HG02852 (cell line): ENCODE results near the gene DFFB.
"Not testable (repeated sequence)": the region's sequence is repeated elsewhere in the genome, so short reads cannot be mapped to it uniquely, and the experiment has no call there.

Source experiments
- ATAC-seq: cut with Tn5 transposase; IDR thresholded peaks from one replicate; pipeline ENCODE4 v1.9.1; 2021; ENCODE audit warnings: mild to moderate bottlenecking, moderate library complexity; ENCODE audit not compliant: unreplicated experiment

The DFFB gene, protein sequence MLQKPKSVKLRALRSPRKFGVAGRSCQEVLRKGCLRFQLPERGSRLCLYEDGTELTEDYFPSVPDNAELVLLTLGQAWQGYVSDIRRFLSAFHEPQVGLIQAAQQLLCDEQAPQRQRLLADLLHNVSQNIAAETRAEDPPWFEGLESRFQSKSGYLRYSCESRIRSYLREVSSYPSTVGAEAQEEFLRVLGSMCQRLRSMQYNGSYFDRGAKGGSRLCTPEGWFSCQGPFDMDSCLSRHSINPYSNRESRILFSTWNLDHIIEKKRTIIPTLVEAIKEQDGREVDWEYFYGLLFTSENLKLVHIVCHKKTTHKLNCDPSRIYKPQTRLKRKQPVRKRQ

DNA sequence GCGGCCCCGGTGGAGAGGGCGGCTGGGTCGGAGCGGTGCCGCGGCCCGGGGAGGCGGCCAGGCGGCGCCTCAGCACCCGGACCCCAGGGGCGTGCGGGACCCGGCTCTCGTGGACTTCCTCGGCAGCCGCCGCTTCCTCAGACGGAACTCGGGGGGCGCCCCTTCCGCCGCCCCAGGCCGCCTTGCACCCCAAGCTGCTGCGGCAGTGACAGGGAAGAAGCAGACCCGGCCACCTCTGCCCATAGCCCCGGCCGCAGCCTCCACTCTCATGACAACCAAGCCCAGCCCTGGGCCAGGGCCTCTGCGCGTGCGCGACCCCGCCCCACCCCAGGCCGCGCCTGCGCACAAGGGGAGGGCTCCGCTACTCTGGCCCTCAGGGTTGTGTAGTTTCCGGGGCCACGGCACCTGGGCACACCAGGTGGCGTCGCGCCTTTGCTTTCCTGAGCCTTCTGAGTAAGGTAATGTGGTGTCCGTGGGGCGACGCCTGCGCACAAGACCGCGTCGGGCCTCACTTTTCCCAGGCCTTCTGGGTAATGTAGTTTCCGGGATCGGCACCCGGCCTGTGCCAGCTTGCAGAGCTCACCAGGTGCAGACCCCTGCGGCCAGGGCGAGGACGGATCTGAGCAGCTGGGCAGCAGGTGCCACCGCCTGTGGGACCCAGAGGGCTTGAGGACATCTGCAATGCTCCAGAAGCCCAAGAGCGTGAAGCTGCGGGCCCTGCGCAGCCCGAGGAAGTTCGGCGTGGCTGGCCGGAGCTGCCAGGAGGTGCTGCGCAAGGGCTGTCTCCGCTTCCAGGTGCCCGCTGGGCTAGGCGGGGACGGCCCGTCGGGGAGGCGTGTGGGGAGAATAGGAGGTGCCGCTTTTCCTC is at the start of gene DFFB, which contains the start of gene CEP104:
DFFB (plus strand) TSS at position 554 of the 868 bp plus-strand sequence; CDS start at position 682, 128 bp downstream.
CEP104 (minus strand) TSS at position 289 of the 868 bp plus-strand sequence. CDS start 4,804 bp downstream, outside the sequence.
- peak; percentile 95 for ATAC-seq

DNA sequence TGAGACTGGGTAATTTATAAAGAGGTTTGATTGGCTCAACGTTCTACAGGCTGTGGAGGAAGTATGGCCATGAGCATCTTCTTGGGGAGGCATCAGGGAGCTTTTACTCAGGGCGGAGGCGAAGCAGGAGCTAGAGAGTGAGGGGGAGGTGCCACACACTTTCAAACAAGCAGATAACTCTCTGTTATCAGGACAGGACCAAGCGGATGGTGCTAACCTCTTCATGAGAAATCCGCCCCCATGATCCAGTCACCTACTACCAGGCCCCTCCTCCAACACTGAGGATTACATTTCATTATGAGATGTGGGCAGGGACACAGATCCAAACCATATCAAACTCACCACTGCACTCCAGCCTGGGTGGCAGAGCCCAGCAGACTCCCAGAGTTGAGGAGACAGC is 49.5 kb upstream of the DFFB start:
- no peak for ATAC-seq

DNA sequence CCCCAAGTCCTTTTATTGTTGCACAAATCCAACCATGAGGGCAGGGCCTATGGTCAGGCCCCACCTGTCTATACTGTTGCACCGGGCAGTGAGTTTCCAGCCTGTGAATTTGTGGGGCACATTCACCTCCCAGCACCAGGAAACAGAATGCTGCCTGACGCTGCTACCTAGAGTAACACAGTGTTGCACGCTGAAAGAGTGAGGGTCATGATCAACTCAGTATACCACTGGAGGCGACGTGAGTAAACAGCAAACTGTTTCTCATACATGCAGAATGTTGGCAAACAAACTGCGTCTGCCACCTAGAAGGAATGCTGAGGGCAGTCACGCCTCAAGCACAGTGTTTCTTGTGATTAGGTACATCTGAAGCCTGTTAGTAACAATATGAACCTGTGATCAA is 47.6 kb upstream of the DFFB start:
- no peak for ATAC-seq

DNA sequence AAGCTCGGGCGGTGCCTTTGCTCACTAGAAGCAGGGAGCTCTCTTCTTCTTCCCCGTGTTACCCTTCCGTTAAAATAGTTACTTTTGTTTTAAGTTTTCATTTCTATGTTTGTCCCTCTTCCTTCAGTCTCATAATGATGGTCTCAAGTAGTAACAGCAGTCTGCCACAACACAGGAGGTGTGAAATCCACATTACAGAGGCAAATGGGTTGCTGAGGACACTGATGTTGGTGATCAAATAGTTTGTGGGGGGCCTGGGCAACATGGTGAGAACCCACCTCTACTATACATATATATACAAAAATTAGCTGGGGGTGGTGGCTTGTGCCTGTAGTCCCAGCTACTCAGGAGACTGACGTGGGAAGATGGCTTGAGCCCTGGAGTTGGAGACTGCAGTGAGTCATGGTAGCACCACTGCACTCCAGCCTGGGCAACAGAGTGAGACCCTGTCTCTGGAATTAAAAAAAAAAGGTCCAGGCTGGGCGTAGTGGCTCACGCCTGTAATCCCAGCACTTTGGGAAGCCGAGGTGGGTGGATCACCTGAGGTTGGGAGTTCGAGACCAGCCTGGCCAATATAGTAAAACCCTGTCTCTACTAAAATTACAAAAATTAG is 47.0 kb upstream of the DFFB start:
- not testable (repeated sequence) for ATAC-seq

DNA sequence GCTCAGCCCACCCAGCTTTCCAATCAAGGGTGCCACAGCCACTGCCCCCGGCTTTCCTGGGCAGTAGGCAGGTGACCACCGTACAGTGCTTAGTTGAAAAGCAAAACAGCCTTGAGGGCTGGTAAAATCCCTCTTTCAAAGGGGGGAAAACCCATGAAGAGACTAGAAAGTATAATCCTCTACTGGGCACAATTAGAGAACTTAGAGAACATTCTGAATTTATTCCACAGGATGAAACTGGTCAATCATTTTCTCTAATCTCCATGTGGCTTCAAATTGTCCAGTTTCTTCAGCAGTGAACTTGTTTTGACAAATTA is 45.7 kb upstream of the DFFB start:
- no peak for ATAC-seq

DNA sequence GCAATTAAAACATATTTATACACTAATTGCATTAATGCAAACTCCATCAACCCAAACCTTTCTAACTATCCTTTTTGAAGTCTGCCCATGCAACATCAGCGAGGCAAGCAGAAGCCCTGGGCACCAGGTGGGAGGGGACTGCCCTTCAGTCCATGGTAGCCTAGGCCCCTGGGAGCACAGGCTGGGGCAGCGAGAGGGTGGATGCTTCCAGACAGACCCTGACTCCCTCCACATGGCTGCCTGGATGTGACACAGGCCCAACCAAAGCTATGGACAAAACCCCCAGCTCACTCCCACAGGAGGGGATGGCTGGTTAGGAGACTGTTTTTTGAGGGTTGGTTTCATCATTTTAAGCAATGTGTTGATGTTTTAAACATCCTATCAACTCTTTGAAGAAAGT is 43.2 kb upstream of the DFFB start:
- no peak for ATAC-seq

DNA sequence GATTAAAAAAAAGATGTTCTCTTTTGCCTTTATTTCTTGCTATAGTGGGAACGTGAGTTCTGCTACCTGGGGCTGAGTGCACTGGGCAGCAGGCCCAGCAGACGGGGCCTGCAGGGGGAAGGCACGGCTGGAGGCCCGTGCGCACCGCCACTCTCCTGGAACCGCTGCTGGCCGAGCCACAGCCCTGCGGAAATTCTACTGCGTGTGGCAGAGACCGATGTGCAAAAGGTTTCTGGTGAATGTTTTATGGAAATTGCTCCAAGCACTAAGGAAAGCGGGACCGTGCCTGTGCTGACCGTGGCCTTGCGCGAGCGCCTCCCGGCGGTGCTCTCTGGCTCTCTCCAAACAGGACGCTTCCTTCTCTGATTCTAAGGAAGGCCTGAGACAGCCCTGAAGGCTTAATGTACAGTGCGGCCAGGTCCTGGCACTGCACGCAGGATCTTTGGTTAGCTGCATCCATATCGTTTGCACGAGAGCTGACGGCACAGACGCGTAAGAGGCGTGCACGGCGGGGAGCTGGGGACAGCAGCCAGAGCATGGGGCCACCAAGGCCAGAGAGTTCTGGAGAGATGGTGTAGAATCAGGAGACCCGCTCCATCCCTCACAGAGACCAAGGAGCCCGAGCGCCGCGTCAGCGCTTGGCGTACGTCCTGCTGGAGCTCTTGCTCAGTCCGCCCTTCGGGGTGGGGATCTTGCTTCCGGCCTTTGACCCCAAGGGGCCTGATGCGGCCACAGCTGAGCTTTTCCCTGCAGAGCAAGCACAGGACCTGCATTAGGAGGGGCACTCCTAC is 42.3 kb upstream of the DFFB start:
- ATAC-seq: no peak

DNA sequence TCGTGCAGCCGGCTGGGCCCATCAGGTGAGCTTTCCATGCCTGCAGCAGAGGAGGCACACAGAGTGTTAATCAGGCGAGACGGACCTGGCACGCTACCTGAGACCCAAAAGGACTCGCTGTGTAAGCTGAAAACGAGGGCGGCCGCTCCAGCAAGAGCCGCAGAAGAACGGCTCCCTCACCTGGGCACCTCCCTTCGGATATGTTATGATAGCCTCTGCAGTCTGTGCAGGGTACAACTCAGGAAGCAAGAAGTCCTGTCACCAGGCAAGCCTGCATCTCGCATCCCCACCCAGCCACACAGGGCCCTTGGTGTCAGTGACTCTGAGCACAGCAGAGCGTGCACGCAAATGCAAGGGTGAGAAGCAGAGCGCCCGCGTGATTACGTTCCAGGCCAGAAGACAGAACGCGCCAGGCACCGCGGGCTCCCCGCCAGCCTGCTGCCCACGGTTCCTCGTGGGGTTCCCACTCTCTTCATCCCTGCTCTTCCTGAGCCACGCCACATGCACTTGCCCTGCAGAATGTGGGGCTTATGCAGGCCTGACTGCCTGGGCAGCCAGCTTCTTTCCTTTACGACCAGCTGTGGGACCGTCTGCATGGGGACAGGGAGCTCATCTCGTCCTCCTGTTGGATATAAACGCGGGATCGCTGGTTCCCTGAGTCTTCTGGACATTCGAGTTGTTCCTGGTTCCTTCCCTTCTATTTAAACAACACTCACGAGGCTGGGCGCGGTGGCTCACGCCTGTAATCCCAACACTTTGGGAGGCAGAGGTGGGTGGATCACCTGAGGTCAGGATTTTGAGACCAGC is 40.7 kb upstream of the DFFB start:
- ATAC-seq: no peak

DNA sequence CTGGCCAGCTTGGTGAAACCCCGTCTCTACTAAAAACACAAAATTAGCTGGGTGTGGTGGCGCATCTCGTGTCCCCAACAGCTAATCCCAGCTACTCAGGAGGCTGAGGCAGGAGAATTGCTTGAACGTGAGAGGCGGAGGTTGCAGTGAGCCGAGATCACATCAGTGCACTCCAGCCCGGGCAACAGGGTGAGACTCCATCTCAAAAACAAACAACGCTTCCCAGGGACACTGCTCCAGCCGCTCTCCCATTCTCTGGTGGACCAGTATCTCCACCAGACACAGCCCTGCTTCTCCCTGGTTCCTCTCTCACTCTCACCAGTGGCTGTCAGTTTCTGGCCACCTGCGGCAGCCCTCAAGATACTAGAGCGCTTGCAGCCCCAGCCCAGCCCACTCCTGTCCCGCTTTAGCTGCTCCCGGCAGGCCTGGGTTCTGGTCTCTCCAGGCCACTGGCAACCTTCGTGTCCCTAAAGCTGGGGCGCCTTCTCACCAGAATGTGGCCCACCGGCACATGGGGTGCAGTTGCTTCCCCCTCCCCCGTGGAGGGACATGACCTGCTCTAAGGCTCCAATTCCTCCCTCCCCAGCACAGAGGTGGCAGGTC is 40.0 kb upstream of the DFFB start:
- ATAC-seq: no peak

DNA sequence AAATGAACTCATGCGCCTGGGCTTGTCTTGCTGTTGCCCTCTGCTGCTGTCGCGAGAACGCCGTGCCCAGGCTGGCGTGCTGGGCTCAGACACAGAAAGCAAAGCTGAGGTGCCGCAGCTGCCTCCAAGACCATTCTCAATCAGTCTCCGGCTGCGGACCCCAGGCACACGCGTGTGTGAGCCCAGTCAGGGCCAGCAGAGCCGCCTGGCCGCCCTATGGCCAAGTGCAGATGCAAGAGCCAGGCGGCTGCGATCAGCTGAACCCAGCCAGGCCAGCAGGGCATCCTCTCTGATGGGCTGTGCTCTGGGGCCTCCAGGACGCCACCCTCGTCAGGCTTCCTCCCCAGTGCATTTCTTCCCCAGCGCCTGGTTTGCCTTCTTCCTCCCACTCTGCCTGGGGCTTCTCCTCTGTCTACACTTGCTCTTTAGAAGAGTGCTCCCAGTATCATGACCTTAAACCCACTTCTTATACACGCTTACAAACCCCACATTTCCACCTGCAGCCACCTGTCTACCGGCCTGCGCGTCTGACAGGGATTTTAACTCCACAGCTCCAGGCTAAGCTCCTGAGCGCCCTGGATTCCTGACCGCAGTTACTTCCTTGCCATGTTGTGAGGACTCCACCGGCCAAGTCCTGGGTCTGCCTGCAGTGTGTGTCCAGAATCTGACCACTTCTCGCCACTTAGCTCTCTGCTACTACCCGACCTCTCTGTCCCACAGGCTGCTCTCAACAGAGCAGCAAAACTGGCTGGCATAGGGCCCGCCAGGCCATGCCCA is 39.3 kb upstream of the DFFB start:
- no peak for ATAC-seq

DNA sequence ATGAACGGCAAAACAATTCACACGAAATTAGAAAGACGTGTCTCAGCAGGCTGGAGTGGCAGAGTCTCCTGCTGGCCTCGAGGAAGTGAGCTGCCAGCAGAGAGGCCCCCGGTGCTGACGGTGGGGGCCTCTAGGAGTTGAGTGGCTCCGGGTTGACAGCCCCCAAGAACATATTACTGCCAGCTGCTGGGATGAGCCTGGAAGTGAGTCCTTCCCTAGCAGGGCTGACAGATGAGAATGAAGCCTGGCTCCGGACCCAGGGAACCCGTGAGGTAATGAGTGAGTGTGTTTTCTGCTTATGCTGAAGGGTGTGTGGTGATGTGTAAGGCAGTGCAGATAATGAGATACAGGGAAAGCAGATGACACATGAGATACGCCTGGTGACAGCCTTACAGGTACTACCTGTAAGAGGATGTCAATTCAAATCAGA is 37.5 kb upstream of the DFFB start:
- ATAC-seq: no peak

DNA sequence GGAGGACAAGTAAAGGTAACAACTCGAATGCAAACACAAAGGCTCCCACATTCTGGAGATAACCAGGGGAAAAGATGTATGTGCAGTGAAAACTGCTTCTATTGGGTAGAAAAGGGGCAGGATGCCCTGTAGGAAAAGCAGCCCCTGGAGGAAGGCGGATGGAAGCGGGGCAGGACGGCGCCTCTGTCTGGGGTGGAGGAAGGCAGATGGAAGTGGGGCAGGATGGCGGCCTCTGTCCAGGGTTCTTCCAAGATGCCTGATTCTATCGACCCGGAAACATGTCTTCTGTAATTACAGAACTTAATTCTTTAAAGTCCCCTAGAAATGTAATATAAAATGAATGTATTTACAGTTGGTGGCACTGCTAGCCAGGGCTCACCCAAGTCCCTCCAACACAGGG is 37.0 kb upstream of the DFFB start:
- no peak for ATAC-seq

DNA sequence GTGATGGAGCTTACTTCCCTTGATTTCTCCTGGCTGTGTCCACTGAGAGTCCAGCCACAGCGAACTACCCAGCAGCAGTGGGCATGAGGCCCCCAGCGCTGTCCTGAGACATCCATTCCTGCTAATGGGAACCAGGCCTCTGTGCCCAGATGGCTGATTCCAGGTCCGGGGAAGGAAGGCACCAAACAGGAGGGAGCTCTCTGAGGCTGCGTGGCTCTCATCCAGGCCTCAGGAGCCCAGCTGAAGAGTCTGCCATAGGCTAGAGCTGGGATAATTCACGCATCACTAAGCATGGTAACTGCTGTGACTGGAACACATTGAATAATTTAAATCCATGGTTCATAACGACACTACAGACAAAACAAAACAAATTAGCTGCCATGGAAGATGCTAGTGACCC is 36.3 kb upstream of the DFFB start:
- no peak for ATAC-seq

DNA sequence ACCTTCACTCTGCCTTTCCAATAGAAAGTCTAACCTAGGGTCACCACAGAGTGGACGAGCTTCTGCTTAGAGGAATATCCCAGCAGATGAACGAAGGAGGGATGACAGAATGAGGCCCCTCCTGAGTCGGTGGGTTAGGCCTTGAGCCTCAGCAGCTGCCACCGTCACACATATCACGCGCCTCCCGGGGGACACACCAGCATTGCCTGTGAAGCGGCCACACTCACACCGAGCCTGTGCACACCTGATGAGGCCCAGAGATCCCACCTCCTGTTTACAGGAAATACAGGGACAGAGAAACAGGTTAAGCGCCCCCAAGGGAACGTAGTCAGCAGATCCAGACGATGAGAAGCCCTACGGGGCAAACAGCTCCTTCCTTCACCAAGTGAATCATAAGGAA is 35.8 kb upstream of the DFFB start:
- no peak for ATAC-seq

DNA sequence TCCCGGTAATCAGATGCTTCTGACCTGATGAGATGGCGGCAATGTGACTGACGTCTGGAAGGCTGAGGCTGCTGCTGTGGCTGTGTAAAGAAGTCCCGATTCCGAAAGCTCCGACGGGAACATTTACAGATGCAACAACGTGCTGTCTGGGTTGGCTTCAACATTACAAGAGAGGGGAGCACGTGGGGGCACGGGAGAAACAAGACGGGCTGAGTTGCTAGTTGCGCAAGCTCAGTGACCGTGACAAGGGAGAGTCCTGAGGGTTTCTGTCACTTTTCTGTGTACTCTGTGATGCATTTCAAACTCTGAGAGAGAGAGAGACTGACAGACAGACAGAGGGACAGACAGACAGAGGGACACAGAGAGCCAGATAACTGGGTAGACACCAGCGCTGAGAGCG is 35.4 kb upstream of the DFFB start:
- no peak for ATAC-seq

DNA sequence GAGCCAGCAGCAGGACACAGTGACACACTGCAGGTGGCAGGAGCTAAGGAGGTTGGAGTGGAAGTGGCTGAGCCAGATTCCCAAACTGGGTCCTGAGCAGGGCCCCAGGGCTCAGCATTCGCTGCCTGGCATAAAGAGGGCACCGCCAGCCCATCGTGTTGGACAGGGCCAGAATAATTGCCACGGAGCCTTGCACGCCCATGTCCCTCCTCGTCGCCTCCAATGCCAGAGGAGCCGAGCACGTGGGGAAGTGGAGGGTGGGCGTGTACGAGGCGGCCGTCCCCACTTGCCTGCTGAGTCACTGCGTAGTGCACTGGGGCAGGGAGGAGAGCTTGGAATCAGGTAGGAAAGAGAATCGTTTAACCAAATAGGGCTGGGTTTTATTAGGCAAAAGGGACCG is 34.9 kb upstream of the DFFB start:
- no peak for ATAC-seq

DNA sequence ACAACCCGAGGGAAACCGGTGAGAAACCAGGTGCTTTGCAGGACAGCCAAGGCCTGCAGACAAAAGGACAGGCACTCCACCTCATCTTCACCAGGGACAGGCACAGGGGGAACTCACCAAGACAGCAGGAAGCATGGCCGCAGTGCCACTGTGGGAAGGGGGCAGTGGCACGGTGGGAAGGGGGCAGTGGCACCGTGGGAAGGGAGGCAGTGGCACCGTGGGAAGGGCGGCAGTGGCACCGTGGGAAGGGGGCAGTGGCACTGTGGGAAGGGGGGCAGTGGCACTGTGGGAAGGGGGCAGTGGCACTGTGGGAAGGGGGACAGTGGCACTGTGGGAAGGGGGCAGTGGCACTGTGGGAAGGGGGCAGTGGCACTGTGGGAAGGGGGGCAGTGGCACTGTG is 32.6 kb upstream of the DFFB start:
- ATAC-seq: no peak

DNA sequence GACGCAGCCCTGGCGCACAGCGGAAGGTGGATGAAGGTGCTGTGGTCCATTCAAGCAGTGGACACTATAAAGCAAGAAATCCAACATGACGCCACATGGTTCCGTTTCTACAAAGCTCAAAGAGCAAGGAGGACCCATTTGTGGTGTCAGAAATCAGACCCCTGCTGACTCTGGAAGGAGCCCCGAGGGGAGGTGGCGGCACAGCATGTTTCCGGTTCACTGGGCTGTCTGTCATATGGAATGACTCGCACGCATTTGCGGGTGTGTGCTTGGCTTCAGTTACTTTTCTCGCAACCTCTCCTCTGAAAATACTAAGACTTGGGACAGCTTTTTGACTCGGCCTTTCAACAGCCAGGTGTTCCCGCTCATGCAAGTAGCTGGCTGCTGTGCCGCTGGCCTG is 31.9 kb upstream of the DFFB start:
- ATAC-seq: no peak

DNA sequence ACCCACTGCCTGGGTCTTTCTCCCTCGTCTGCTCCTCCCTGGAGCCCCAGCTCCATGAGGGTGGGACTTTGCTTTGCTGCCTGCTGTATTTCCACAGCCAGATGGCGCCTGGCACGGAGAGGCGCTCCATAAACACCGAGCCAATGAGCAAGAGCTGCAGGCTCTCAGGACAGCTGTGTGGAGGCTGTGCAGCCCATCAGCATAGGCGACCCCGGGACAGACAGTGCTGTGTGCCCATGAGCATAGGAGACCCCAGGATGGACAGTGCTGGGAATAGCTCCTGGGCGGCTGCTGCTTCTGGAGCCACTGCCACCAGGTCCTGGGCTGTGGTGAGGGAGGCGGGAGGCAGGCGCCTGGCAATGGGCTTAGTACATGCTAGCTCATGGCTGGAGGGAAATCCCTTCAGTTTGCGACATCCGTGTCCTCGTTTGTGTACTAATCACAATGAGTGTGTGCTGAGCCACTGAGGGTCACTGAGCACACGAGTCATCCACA is 29.4 kb upstream of the DFFB start:
- ATAC-seq: no peak
